Epithelial cell of alveolus of lung (primary cell): ENCODE results near the gene RPL19. TPM values are rescaled to one million over a fixed set of nuclear protein-coding genes. Genes with fewer than 3 reads are reported as not detected.

Experiments used
- total RNA-seq: library from RNA; depleted of rRNA; stranded (reverse); fragments of >200 nt; gene quantifications from 2 replicates; pipeline ENCODE4 v1.2.1, GENCODE V29; 2015

The RPL19 gene
- total RNA-seq: 2,411 and 3,638 TPM in 2 replicates

DNA sequence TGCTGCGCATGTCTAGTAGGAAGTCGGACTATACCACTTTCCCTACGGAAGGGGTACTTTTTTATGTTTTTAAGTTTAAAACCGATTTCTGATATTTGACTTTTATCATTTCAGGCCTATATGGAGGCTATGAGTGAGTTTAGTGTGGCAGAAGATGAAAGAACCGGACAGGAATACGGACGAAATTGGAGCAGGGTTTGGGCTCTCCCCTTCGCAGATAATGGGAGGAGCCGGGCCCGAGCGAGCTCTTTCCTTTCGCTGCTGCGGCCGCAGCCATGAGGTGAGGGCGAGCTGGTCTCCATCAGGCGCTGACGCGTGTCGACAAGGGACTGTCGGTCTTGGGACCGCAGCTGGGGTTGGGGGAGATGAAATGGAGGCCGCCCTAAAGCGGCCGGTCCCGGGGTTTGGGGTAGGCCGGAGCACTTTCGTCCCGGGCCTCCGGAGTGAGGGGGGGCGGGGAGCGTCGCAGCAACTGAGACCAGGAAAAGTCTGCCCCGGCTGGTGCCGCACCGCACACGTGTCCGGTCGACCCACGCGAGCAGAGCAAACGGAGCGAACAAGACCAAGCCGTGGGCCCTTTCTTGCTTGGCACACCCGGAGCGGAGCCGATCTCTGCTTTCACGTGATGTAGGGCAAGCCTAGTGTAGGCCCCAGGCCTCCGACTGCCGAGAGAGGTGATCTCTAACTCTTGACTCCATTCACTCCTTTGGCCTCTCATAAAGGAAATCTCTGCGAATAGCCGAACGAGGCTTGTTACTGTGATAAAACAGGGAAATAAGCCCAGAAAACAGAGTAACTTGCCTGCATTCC, at the start of gene RPL19:
RPL19 (plus strand) TSS at position 214 of the 810 bp plus-strand sequence; CDS start at position 276, 62 bp downstream.

DNA sequence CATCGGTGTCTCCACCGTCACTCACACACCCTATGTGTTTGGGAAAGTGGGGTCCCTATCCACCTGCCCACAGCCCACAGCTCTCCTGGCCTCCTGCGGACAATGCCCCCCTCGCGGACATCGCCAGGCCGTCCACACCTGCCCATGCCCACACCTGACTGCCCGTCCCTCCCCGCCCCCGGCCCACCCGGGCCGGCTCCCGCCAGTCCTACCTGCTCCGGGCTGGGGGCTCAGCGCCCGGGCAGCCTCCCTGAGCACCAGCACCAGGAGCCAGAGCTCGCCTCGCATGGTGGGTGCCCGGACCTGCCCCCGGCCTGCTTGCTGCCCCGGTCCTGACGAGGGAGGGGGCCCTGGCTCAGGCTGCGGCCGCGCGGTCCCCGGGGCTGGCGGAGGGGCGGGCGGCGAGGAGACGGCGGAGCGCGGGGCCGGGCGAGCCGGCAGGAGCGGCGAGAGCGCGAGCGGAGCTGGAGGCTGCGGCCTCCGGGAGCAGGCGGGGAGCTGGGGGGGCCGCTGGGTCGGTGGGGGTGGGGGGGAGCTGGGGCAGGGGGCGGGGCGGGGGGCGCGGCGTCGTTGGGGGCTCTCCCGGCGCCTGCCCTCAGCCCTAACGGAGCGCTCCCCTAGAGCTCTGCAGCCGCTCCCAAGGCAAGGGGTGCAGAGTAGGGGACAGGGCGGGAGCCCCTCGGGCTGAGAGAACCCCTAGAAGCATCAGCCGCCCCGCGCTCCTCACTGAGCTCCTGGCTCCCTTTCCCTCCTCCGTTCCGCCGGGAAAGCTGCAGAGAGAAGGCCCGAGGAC, 48.7 kb upstream of the RPL19 start, which contains the start of gene PLXDC1:
PLXDC1 (minus strand) TSS at position 488 of the 793 bp plus-strand sequence; CDS start at position 288, 200 bp downstream.

GRCh38 chr17:39165841-39166349, 34.2 kb upstream of the RPL19 start, which contains the start of gene ARL5C:
TSS of gene ARL5C (minus strand) at chr17:39166161. CDS start at chr17:39165760, 401 bp downstream.

GRCh38 chr17:39197380-39198185, 2.5 kb upstream of the RPL19 start, which contains the start of gene CACNB1:
TSS of gene CACNB1 (minus strand) at chr17:39197669. CDS start at chr17:39197495, 174 bp downstream.

GRCh38 chr17:39225308-39225958, 25.4 kb downstream of the RPL19 start, which contains the start of gene STAC2:
TSS of gene STAC2 (minus strand) at chr17:39225945. CDS start at chr17:39225502, 443 bp downstream.

Other genes starting within 250 kb of the RPL19 start
- gene FBXO47, start 232.9 kb upstream of the RPL19 start, total RNA-seq: not detected in 2 replicates
- 0.08 TPM in 1 of 2 replicates, not detected in the other for gene PLXDC1, start 48.6 kb upstream of the RPL19 start, total RNA-seq
- not detected in 2 replicates for gene ARL5C, start 34.1 kb upstream of the RPL19 start, total RNA-seq
- 4.3 and 6.3 TPM in 2 replicates for gene CACNB1, start 2.6 kb upstream of the RPL19 start, total RNA-seq
- under 0.01 TPM in 1 of 2 replicates, not detected in the other for gene STAC2, start 25.7 kb downstream of the RPL19 start, total RNA-seq
- 8.8 and 11.7 TPM in 2 replicates for gene FBXL20, start 201.3 kb downstream of the RPL19 start, total RNA-seq